Smooth muscle cell of the brain vasculature (primary cell): Measurements from ENCODE around the gene IL10RB.
"Not testable (repeated sequence)": the region's sequence is repeated elsewhere in the genome, so short reads cannot be mapped to it uniquely, and the experiment has no call there.

Experiments used
- DNase-seq: peaks from one replicate; pipeline ENCODE4 v3.0.0-alpha.2; 2012; ENCODE audit warnings: low read depth, low spot score

IL10RB gene

GRCh38 chr21:33240404-33240803 is 25.8 kb upstream of the IL10RB start:
- DNase-seq: no peak

GRCh38 chr21:33241846-33242245 is 24.3 kb upstream of the IL10RB start:
- DNase-seq: no peak

- not testable (repeated sequence) for DNase-seq
Measured at GRCh38 chr21:33242846-33243245, 23.3 kb upstream of the IL10RB start.

GRCh38 chr21:33244082-33244778 is 21.9 kb upstream of the IL10RB start:
- DNase-seq: no peak

GRCh38 chr21:33244779-33245105 is 21.4 kb upstream of the IL10RB start:
- no peak for DNase-seq

GRCh38 chr21:33245289-33245918 is 20.8 kb upstream of the IL10RB start:
- DNase-seq: no peak

- DNase-seq: no peak
Measured at GRCh38 chr21:33246506-33246905, 19.7 kb upstream of the IL10RB start.

GRCh38 chr21:33246963-33247362 is 19.2 kb upstream of the IL10RB start:
- DNase-seq: no peak

GRCh38 chr21:33247599-33247998 is 18.6 kb upstream of the IL10RB start:
- no peak for DNase-seq

- no peak for DNase-seq
Measured at GRCh38 chr21:33249331-33250002, 16.7 kb upstream of the IL10RB start.

GRCh38 chr21:33251119-33251518 is 15.0 kb upstream of the IL10RB start:
- no peak for DNase-seq

- DNase-seq: not testable (repeated sequence)
Measured at GRCh38 chr21:33253382-33253781, 12.8 kb upstream of the IL10RB start.

- DNase-seq: no peak
Measured at GRCh38 chr21:33254766-33255165, 11.4 kb upstream of the IL10RB start.

- DNase-seq: no peak
Measured at GRCh38 chr21:33255404-33255803, 10.8 kb upstream of the IL10RB start.

GRCh38 chr21:33256019-33256418 is 10.1 kb upstream of the IL10RB start:
- DNase-seq: no peak

- no peak for DNase-seq
Measured at GRCh38 chr21:33257094-33257803, 8.9 kb upstream of the IL10RB start.

GRCh38 chr21:33258475-33258874 is 7.7 kb upstream of the IL10RB start:
- no peak for DNase-seq

GRCh38 chr21:33259428-33259827 is 6.7 kb upstream of the IL10RB start:
- DNase-seq: no peak

- no peak for DNase-seq
Measured at GRCh38 chr21:33259995-33260394, 6.2 kb upstream of the IL10RB start.

- DNase-seq: no peak
Measured at GRCh38 chr21:33261635-33262034, 4.5 kb upstream of the IL10RB start.

- no peak for DNase-seq
Measured at GRCh38 chr21:33262921-33263320, 3.2 kb upstream of the IL10RB start.

- no peak for DNase-seq
Measured at GRCh38 chr21:33264561-33264960, 1.6 kb upstream of the IL10RB start.
